Psoas muscle (tissue), 8 donors: Measurements from ENCODE around the gene ZDHHC5. TPM values are rescaled to one million over a fixed set of nuclear protein-coding genes. Genes with fewer than 3 reads are reported as not detected.

Experiments used
- ATAC-seq, 4 donors: fragments of 200-7000 bp; cut with Tn5 transposase; one replicate each; pipeline ENCODE4 v1.9.1; 2020; ENCODE audit warnings: moderate library complexity in 3 of 4, mild to moderate bottlenecking in 2 of 4
- DNase-seq, 2 donors: peaks; one replicate each; pipeline ENCODE4 v3.0.0-alpha.2; 2020
- H3K27ac ChIP-seq: fragments of 200-600 bp; one replicate; pipeline ENCODE4 v1.8.0; 2022
- H3K27me3 ChIP-seq, 3 donors: fragments of 200-600 bp in 1 of 3; one replicate each; pipeline versions ENCODE4 v1.6.1 to v1.8.0; 2013 to 2022; ENCODE audit warnings: low read length in 2 of 3, mild to moderate bottlenecking in 2 of 3, moderate library complexity in 1 of 3; ENCODE audit not compliant: insufficient read depth in 3 of 3
- H3K36me3 ChIP-seq, 2 donors: fragments of 200-600 bp in 1 of 2; one replicate each; pipeline versions ENCODE4 v1.6.1 to v1.8.0; 2013 to 2022; ENCODE audit warnings: low read depth in 1 of 2, mild to moderate bottlenecking in 1 of 2, moderate library complexity in 1 of 2; ENCODE audit not compliant: insufficient read depth in 1 of 2
- H3K4me1 ChIP-seq: fragments of 200-600 bp; one replicate; pipeline ENCODE4 v1.8.0; 2022
- H3K4me3 ChIP-seq: fragments of 200-600 bp; one replicate; pipeline ENCODE4 v1.8.0; 2022; ENCODE audit warnings: mild to moderate bottlenecking
- H3K9me3 ChIP-seq: fragments of 200-600 bp; one replicate; pipeline ENCODE4 v1.8.0; 2022
- WGBS, 3 donors: extraction: QIAGEN DNeasy Blood & Tissue Kit; methylation state at CpG; one replicate each; pipeline versions ENCODE4 v1.1.6 to v1.1.7; 2013; 5-methylcytosine and 5-hydroxymethylcytosine counted together
- intact Hi-C, 2 donors: fragments of 100-400 bp; cut with DNase I; formaldehyde crosslinking; loops; one replicate each; pipeline versions ENCODE4 v1.11.0 to v1.14.2; 2022
- polyA plus RNA-seq, 3 donors: library from polyadenylated mRNA; stranded (reverse); fragments of 200-250 nt; gene quantifications; one replicate each; pipeline ENCODE4 v1.2.3, GENCODE V29; 2013
- total RNA-seq, 4 donors: library from RNA; stranded (reverse); fragmentation: NEBNext Ultra II Directional in 2 of 4; extraction: Animal tissue kit (Norgen Biotek cat#: 25700) in 2 of 4; gene quantifications; one replicate each; pipeline versions ENCODE4 v1.2.1 to v1.2.4, GENCODE V29; 2021 to 2023
- TF ChIP-seq, protein P1 (sequence below): fragments of 200-600 bp; IDR thresholded peaks from one replicate; pipeline ENCODE4 v1.8.0; 2022; ENCODE audit warnings: antibody characterized with exemption
- donor health status: healthy with polysubstance abuse.
- donor health status: DM: no; HTN: no; CAD: no; lungs with moderate emphysema.
- donor health status: Bipolar disorder and iron deficiency.
- donor health status: healthy.
- donor health status: DM: yes; HTN: yes; CAD: no.
- donor health status: DM: no; HTN: no; CAD: no.
- donor health status: DM: no; HTN: no; CAD: no.
- donor health status: DM: yes; HTN: yes; CAD: no.

The ZDHHC5 gene
- total and polyA plus RNA-seq, 7 donors = 32.4 to 63.6 (median 58.0) TPM

GRCh38 chr11:57658023-57658361 is 9.9 kb upstream of the ZDHHC5 start:
- intact Hi-C loops = no loop called here

DNA sequence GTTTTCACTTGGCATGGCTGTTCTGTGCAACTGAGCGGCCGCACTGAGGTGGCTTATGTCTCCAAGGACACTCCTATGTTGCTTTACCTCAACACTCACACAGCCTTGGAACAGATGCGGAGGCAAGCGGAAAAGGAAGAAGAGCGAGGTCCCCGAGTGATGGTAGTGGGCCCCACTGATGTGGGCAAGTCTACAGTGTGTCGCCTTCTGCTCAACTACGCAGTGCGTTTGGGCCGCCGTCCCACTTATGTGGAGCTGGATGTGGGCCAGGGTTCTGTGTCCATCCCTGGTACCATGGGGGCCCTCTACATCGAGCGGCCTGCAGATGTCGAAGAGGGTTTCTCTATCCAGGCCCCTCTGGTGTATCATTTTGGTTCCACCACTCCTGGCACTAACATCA is 8.2 kb upstream of the ZDHHC5 start:
- H3K27ac ChIP-seq = no peak overlapping the region
- WGBS, 3 donors = 94 to 96% (median 96%) methylated on average over 14 of the region's 14 CpGs
- H3K4me1 ChIP-seq = peaks cover 17% of the 10 kb centered on the region
- no peaks in the 10 kb centered on the region for H3K9me3 ChIP-seq
- peaks cover 5 to 40% of the 10 kb centered on the region in 2 donors for H3K36me3 ChIP-seq
- ATAC-seq = no peak
- TF ChIP-seq, protein P1, sequence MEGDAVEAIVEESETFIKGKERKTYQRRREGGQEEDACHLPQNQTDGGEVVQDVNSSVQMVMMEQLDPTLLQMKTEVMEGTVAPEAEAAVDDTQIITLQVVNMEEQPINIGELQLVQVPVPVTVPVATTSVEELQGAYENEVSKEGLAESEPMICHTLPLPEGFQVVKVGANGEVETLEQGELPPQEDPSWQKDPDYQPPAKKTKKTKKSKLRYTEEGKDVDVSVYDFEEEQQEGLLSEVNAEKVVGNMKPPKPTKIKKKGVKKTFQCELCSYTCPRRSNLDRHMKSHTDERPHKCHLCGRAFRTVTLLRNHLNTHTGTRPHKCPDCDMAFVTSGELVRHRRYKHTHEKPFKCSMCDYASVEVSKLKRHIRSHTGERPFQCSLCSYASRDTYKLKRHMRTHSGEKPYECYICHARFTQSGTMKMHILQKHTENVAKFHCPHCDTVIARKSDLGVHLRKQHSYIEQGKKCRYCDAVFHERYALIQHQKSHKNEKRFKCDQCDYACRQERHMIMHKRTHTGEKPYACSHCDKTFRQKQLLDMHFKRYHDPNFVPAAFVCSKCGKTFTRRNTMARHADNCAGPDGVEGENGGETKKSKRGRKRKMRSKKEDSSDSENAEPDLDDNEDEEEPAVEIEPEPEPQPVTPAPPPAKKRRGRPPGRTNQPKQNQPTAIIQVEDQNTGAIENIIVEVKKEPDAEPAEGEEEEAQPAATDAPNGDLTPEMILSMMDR = no peak
- H3K4me3 ChIP-seq = no peak overlapping the region
- intact Hi-C loops = no loop called here
- no peaks in the 10 kb centered on the region for H3K27me3 ChIP-seq
- no peak for DNase-seq

More at GRCh38 chr11:57658023-57658361, 9.9 kb upstream of the ZDHHC5 start:
- no peaks in the 10 kb centered on the region for H3K9me3 ChIP-seq
- DNase-seq (no peak), ATAC-seq (peak in 1 of 4 donors; percentile 12)
- 0 to 1% (median 0%) methylated on average over 8 of the region's 8 CpGs for WGBS, 3 donors
- TF ChIP-seq, protein P1 = no peak
- H3K27me3 ChIP-seq = no peaks in the 10 kb centered on the region
- peaks cover 17% of the 10 kb centered on the region for H3K4me1 ChIP-seq
- peak overlapping the region; percentile 76 for H3K4me3 ChIP-seq
- H3K36me3 ChIP-seq = peaks cover 5 to 39% of the 10 kb centered on the region in 2 donors
- H3K27ac ChIP-seq = peak overlapping the region; percentile 85

DNA sequence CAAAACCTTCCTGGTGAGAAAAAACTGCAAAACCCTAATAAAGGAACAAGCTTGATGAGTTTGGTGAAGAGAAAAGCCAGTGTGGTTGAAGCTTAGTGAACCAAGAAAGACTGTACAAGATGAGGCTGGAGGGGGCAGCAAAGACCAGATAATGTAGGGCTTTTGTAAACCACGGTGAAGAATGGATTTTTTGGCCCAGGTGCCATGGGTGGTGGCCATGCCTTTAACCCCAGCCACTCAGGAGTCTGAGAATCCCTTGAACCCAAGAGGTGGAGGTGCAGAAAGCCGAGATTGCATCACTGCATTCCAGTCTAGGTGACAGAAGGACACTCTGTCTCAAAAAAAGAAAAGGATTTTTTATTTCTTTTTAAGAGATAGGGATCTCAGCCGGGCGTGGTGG is 5.0 kb upstream of the ZDHHC5 start:
- no peaks in the 10 kb centered on the region for H3K9me3 ChIP-seq
- intact Hi-C loops = no loop called here
- peaks cover 11% of the 10 kb centered on the region for H3K4me1 ChIP-seq
- 65 to 74% (median 71%) methylated on average over 4 of the region's 4 CpGs for WGBS, 3 donors
- no peak for DNase-seq
- ATAC-seq = no peak
- peaks cover 5 to 40% of the 10 kb centered on the region in 2 donors for H3K36me3 ChIP-seq
- no peak overlapping the region for H3K27ac ChIP-seq
- no peaks in the 10 kb centered on the region for H3K27me3 ChIP-seq
- H3K4me3 ChIP-seq = no peak overlapping the region
- TF ChIP-seq, protein P1 = no peak

DNA sequence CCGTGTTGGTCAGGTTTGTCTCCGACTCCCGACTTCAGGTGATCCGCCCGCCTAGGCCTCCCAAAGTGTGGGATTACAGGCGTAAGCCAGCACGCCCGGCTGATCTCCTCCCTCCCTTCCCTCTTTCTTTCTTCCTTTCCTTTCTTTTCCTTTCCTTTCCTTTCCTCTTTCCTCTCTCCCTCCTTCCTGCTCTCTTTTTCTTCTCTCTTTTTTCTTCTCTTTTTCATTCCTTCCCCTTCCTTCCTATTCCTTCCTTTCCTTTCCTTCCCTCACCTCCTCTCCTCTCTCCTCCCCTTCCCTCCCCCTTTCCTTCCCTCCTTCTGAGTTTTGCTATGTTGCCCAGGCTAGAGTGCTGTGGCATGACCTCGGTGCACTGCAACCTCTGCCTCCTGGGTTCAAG is 3.9 kb upstream of the ZDHHC5 start:
- ATAC-seq = no peak
- WGBS, 3 donors = 79 to 87% (median 79%) methylated on average over 9 of the region's 9 CpGs

More for the DNA sequence above, 3.9 kb upstream of the ZDHHC5 start:
- Histone ChIP-seq H3K27me3 (no peaks in the 10 kb centered on the region), H3K36me3 (peaks cover 5 to 40% of the 10 kb centered on the region in 2 donors), H3K9me3 (no peaks in the 10 kb centered on the region), H3K4me3 (no peak overlapping the region), H3K27ac (no peak overlapping the region), H3K4me1 (peaks cover 3% of the 10 kb centered on the region)
- intact Hi-C loops = no loop called here
- no peak for DNase-seq
- TF ChIP-seq, protein P1 = no peak
